HepG2 (cell line): ENCODE results near the gene EVI5. TPM values are rescaled to one million over a fixed set of nuclear protein-coding genes. Genes with fewer than 3 reads are reported as not detected.

Source experiments
- CBFB ChIP-seq: sonication (generic); formaldehyde crosslinking; IDR thresholded peaks from 2 replicates; pipeline ENCODE4 v1.4.0; 2020; ENCODE audit warnings: missing genetic modification reagents
- CC2D1A ChIP-seq: sonication (generic); formaldehyde crosslinking; IDR thresholded peaks from 2 replicates; pipeline ENCODE4 v1.8.1; 2023; ENCODE audit warnings: mild to moderate bottlenecking, missing genetic modification reagents
- DNMT3B ChIP-seq: conservative IDR thresholded peaks from 2 replicates; pipeline ENCODE4 v1.6.1; 2016; ENCODE audit warnings: missing biosample characterization, control low read depth
- DPF2 ChIP-seq: sonication (generic); formaldehyde crosslinking; IDR thresholded peaks from 2 replicates; pipeline ENCODE4 v1.4.0; 2020; ENCODE audit warnings: mild to moderate bottlenecking, low read depth, missing genetic modification reagents, borderline replicate concordance
- HOXA9 ChIP-seq: sonication (generic); formaldehyde crosslinking; IDR thresholded peaks from 2 replicates; pipeline ENCODE4 v1.8.1; 2022; ENCODE audit warnings: missing genetic modification reagents, mild to moderate bottlenecking, moderate library complexity, borderline replicate concordance
- KAT7 ChIP-seq: IDR thresholded peaks from 2 replicates; pipeline ENCODE4 v1.6.1; 2018; ENCODE audit warnings: borderline replicate concordance, missing compliant biosample characterization
- NFIB ChIP-seq: sonication (generic); formaldehyde crosslinking; IDR thresholded peaks from 2 replicates; pipeline ENCODE4 v1.9.0; 2021; ENCODE audit warnings: missing genetic modification reagents, mild to moderate bottlenecking, borderline replicate concordance
- NRL ChIP-seq: sonication (generic); formaldehyde crosslinking; IDR thresholded peaks from 2 replicates; pipeline ENCODE4 v1.5.0; 2020; ENCODE audit warnings: missing genetic modification reagents, mild to moderate bottlenecking, moderate library complexity, borderline replicate concordance
- ONECUT2 ChIP-seq: sonication (generic); formaldehyde crosslinking; IDR thresholded peaks from 2 replicates; pipeline ENCODE4 v1.4.0; 2020; ENCODE audit warnings: missing genetic modification reagents
- PHF8 ChIP-seq: sonication (generic); formaldehyde crosslinking; IDR thresholded peaks from 2 replicates; pipeline ENCODE4 v1.5.0; 2020; ENCODE audit warnings: missing genetic modification reagents
- REPIN1 ChIP-seq: sonication (generic); formaldehyde crosslinking; IDR thresholded peaks from 2 replicates; pipeline ENCODE4 v1.8.0; 2022; ENCODE audit warnings: missing genetic modification reagents, low read depth, mild to moderate bottlenecking, borderline replicate concordance
- SALL2 ChIP-seq: sonication (generic); formaldehyde crosslinking; IDR thresholded peaks from 2 replicates; pipeline ENCODE4 v1.8.1; 2023; ENCODE audit warnings: mild to moderate bottlenecking, missing genetic modification reagents, inconsistent platforms
- STAT5B ChIP-seq: sonication (generic); formaldehyde crosslinking; IDR thresholded peaks from 2 replicates; pipeline ENCODE4 v1.4.0; 2020; ENCODE audit warnings: missing genetic modification reagents
- ZBTB20 ChIP-seq: sonication (generic); formaldehyde crosslinking; IDR thresholded peaks from 2 replicates; pipeline ENCODE4 v1.8.1; 2023; ENCODE audit warnings: missing genetic modification reagents, low read depth, mild to moderate bottlenecking, borderline replicate concordance
- ZBTB33 ChIP-seq: sonication (generic); formaldehyde crosslinking; IDR thresholded peaks from 2 replicates; pipeline ENCODE4 v1.4.0; 2020; ENCODE audit warnings: missing genetic modification reagents
- ZFP82 ChIP-seq: sonication (generic); formaldehyde crosslinking; IDR thresholded peaks from 2 replicates; pipeline ENCODE4 v1.5.1; 2020; ENCODE audit warnings: mild to moderate bottlenecking, missing genetic modification reagents, borderline replicate concordance
- ZNF10 ChIP-seq: sonication (generic); formaldehyde crosslinking; IDR thresholded peaks from 2 replicates; pipeline ENCODE4 v1.4.0; 2020; ENCODE audit warnings: mild to moderate bottlenecking, low read depth, missing genetic modification reagents, borderline replicate concordance
- ZNF33B ChIP-seq: sonication (generic); formaldehyde crosslinking; IDR thresholded peaks from 2 replicates; pipeline ENCODE4 v1.5.1; 2020; ENCODE audit warnings: mild to moderate bottlenecking, missing genetic modification reagents
- ZNF687 ChIP-seq: sonication (generic); formaldehyde crosslinking; IDR thresholded peaks from 2 replicates; pipeline ENCODE4 v1.5.1; 2020; ENCODE audit warnings: mild to moderate bottlenecking, missing genetic modification reagents, moderate library complexity
- ZNF761 ChIP-seq: sonication (generic); formaldehyde crosslinking; conservative IDR thresholded peaks from 2 replicates; pipeline ENCODE4 v1.4.0; 2020; ENCODE audit warnings: mild to moderate bottlenecking, missing genetic modification reagents
- ZSCAN5A ChIP-seq: sonication (generic); formaldehyde crosslinking; IDR thresholded peaks from 2 replicates; pipeline ENCODE4 v1.8.0; 2022; ENCODE audit warnings: mild to moderate bottlenecking, missing genetic modification reagents, borderline replicate concordance
- polyA plus RNA-seq, 8 experiments: library from polyadenylated mRNA; depleted of rRNA in 3 of 8; stranded (reverse) in 7 of 8; unstranded in 1 of 8; fragments of >200 nt; fragmentation: Illumina TruSeq in 4 of 8; extraction: Trizol in 4 of 8; gene quantifications; 2 replicates each; pipeline versions ENCODE4 v1.2.1 to v1.2.3, GENCODE V29; 2011 to 2016; ENCODE audit warnings: low read depth in 4 of 8, missing spikeins in 1 of 8, mixed read lengths in 1 of 8; ENCODE audit not compliant: insufficient read depth in 1 of 8
- total RNA-seq, 5 experiments: library from RNA; depleted of rRNA; stranded (reverse); fragments of >200 nt; fragmentation: Illumina TruSeq; extraction: Trizol; gene quantifications; 2 replicates each; pipeline ENCODE4 v1.2.3, GENCODE V29; 2016; ENCODE audit warnings: low read depth in 1 of 5

Gene EVI5
- total and polyA plus RNA-seq, 2 of the 13 experiments (the other 11 are each of a cell fraction or from before 2014, with no cell fraction given), result 4.0 to 12.6 TPM

- TF ChIP-seq DNMT3B, result peak; percentile 95
- TF ChIP-seq ZNF10 (CRISPR knock-in tag), result no peak
- peak; percentile 98 for TF ChIP-seq NRL
- peak; percentile 94 for TF ChIP-seq PHF8 (CRISPR knock-in tag)
- peak; percentile 90 for TF ChIP-seq CBFB (CRISPR knock-in tag)
- TF ChIP-seq HOXA9 (CRISPR knock-in tag), result peak; percentile 89
- TF ChIP-seq ZNF33B, result peak; percentile 98
- TF ChIP-seq KAT7 (CRISPR knock-in tag), result peak; percentile 95
- peak; percentile 99; the same call in 1 of the 2 replicates for TF ChIP-seq ZFP82 (CRISPR knock-in tag)
- peak; percentile 96 for TF ChIP-seq SALL2 (CRISPR knock-in tag)
- TF ChIP-seq ZBTB33 (CRISPR knock-in tag), result peak; percentile 47
- TF ChIP-seq CC2D1A (CRISPR knock-in tag), result 0 out of 2 replicates have a peak, but pooled peaks have one; percentile 79
- peak; percentile 97 for TF ChIP-seq REPIN1 (CRISPR knock-in tag)
- TF ChIP-seq ZBTB20, result peak; percentile 88; the same call in 1 of the 2 replicates
- TF ChIP-seq ZNF687 (CRISPR knock-in tag), result peak; percentile 97
- peak; percentile 79 for TF ChIP-seq STAT5B (CRISPR knock-in tag)
- 0 out of 2 replicates have a peak, but pooled peaks have one; percentile 28 for TF ChIP-seq ONECUT2 (CRISPR knock-in tag)
- TF ChIP-seq NFIB, result no peak
- 0 out of 2 replicates have a peak, but pooled peaks have one; percentile 18 for TF ChIP-seq DPF2 (CRISPR knock-in tag)
- TF ChIP-seq ZNF761 (CRISPR knock-in tag), result peak; percentile 52; the same call in 1 of the 2 replicates
- TF ChIP-seq ZSCAN5A (CRISPR knock-in tag), result peak; percentile 86; the same call in 1 of the 2 replicates
These were observed 47.0 kb upstream of the EVI5 start, which contains the start of gene RPL5 (continued) for GRCh38 chr1:92831762-92832536.
